Measurements from ENCODE around the gene BOLA1.
"Not testable (repeated sequence)": the region's sequence is repeated elsewhere in the genome, so short reads cannot be mapped to it uniquely, and the experiment has no call there.

The BOLA1 gene

GRCh38 chr1:149886396-149887195 lies 12.8 kb upstream of the BOLA1 start:
- peak; percentile 37 to 99 (median 90) for DNase-seq

DNA sequence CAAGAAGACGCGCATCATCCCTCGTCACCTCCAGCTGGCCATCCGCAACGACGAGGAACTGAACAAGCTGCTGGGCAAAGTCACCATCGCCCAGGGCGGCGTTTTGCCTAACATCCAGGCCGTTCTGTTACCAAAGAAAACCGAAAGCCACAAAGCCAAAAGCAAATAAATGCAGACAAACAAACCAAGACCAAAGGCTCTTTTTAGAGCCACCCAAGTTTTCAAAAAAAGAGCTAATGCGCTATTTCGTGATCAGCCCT lies 12.2 kb upstream of the BOLA1 start:
- not testable (repeated sequence) for DNase-seq

GRCh38 chr1:149887456-149888246 lies 11.7 kb upstream of the BOLA1 start:
- peak; percentile 32 to 98 (median 82) for DNase-seq

DNA sequence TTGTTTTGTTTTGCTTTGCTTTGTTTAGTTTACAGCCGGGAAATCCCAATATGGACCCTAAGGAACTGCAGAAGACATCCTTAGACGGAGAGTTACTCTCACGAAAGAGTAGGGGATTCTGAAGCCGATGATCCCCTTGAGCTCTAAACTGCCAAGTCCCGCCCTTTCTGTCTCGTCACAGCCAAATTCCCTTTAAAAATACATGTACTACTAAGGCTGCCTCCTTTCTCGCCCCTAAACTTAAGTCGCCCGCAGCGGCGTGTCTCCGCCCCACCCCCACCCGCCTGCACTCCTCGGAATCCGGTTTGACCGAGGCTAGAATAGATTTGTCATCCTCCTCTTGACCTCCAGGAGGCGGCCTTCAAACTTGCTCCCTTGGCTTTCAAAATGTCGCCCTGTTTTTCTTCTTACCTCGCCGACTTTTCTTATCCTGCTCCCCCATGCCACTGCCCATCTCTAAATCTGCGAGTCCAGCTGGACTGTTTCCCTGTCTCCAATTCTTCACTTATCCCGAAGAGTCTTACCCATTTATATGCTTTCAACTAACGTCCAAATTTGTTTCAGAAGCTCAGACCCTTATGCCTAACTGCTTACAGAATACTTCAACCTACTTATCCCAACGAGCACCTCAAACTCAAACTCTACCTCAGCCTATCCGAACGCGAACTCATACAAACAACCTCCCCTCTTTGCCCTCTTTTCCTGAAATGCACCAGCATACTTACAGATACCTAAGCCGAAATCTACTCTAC lies 10.9 kb upstream of the BOLA1 start:
- peak in 54 of 56 donors; percentile 9 to 91 (median 67) for DNase-seq

- DNase-seq, result peak in 8 of 56 donors; percentile 13 to 42 (median 20)
Observed at GRCh38 chr1:149888999-149889289, 10.4 kb upstream of the BOLA1 start.

GRCh38 chr1:149896575-149896974 lies 2.8 kb upstream of the BOLA1 start:
- no peak for DNase-seq

DNA sequence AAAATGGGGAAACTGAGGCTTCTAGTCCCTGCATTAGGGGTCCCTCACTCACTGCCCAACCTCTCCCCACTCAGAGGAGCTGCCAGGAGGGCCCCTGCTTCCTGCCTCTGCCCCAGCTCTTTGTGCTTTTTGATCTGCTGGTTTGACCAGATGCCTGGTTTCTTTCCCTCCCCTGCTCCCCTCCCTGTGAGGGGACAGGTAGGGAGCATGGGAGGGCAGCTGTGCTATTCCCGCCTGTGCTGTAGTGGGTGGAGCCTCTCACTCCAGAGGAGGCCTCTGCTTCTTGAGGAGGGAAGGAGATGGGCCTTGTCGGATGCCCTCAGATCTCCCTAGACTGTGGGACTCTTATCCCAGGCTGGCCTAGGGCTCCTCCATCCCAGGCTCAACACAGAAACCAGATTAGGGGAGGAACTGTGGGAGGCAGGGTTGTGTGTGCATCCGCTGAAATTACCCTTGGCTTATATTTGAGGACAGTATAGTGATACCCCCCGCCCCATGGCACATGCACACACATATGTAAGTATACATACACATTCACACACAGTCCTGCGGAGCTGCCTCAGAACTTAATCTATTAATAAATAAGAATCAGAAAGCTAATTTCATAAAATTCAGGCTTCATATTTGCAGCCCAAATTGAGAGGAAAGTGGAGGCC lies 4.6 kb downstream of the BOLA1 start:
- DNase-seq, result no peak

DNA sequence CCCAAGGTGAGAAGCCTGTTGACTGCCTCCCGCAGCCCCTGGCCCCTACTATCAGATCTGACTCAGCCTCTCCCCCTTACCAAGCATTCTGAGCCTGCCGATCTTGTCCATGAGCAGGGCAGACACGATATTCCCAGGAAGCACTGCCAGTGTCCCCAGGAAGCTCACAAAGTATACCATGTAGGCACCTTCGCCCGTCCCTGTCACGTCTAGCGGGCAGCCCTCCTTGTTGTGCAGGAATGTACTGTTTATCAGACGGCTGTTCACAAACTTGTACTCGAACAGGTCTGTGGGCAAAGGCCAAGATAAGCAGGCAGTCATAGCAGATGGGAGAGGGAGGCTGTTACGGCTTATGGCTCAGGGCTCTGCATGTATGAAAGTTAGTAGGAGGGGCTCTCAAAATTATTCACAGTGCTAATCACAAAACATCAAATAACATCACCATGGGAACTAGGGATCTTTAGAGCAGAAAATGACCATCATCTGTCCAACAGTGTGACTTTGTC lies 7.3 kb downstream of the BOLA1 start:
- DNase-seq, result no peak

DNA sequence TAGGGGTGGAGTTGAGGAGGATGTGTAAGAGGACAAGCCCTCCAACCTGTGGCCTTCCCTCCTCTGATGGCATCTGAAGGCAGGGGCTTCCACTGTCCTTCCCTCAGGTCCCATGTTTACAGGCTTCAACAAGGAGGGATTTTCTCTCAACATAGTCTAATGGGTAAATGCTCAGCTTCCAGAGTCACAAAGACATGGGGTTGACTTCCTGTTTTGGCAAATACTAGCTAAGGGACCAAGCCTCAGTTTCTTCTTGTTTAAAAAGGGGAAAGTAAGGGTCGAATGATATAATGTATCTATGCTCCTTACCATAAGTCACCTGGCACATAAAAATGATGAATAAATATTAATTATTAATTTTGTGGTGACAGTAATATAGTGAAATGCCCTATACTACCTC lies 15.2 kb downstream of the BOLA1 start:
- DNase-seq, result no peak

DNA sequence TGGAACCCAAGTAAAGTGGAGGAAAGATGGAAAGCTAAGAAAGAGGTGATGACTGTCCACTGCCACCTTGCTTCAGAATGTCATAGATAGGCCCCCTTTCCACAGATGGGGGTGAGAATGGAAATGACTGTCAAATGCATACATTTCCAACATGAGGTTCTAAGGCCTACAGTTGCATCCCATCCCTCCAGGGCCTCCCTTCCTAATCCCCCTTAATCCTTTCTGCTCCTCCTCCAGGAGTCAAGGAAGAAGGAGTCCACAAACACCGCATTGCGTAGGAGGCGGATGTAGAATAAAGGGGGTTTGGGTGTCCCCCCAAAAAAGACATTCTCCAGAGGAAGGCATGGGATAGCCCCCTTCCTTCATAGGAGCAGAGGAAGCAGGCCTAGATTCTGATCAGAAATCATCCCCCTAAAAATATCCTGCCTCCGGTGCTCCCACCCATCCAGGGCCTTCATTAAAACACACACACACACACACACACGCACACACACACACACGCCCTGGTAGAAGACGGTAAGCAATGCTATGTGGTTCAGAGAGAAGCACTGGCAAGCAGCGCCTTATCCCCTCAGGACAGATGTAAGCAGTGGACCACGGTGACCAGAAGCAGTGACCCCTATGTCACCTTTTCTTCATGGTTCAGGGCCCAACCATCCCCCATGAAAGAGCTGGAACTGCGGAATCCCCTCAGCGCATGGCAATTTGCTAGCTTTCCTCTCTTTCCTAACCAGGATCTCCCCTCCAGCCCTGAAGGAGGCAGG lies 16.2 kb downstream of the BOLA1 start:
- DNase-seq, result peak in 3 of 56 donors; percentile 5 to 14 (median 12)

- peak in 1 of 56 donors; percentile 29 for DNase-seq
Observed at GRCh38 chr1:149916193-149916897, 17.0 kb downstream of the BOLA1 start.

DNA sequence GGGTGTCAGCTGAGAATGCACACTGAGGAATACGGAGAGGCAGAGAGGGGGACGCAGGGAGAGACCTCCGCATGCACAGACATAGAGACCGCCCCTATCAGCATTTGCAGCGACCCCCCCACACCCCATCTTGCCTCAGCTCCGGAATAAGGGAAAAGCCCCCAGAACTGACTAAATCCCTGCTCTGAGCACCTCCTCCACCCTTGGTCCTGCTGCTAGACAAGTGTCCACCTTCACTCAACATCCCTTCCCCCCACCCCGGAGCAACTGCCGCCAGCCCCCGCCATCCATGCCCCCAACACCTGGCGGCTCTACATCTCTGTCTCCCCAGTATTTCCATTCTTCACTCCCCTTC lies 17.5 kb downstream of the BOLA1 start:
- peak in 1 of 56 donors; percentile 3 for DNase-seq

DNA sequence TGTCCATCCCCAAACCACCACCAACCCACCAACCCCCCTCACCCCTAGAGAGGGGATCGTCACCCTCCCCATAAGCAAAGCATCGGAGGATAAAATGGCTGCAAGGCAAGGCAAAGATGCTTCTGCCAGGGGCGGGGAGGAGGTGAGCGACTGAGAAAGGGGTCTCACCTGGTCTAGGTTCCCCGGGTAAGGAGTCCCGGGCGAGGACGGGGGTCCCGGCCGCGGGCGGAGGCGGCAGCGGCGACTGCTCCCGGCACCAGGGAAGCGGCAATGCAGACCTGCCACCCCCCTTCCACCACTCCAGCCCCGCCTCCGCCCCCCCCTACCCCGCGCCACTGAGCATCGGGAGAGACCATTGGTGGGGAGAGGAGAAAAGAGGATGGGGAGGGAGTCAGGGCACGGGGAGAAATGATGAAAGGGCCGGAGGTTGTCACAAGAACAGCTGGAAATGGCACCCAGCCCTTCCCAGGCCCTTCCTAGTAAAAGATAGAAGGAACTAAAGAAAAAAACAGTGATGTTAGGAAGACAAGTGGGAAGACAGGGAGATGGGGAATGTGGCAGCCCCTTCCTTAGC lies 18.3 kb downstream of the BOLA1 start, which contains the start of gene SV2A:
SV2A (minus strand) TSS at position 274 of the 574 bp plus-strand sequence. CDS start 4,004 bp downstream, outside the sequence.
- peak in 53 of 56 donors; percentile 16 to 83 (median 61) for DNase-seq

DNA sequence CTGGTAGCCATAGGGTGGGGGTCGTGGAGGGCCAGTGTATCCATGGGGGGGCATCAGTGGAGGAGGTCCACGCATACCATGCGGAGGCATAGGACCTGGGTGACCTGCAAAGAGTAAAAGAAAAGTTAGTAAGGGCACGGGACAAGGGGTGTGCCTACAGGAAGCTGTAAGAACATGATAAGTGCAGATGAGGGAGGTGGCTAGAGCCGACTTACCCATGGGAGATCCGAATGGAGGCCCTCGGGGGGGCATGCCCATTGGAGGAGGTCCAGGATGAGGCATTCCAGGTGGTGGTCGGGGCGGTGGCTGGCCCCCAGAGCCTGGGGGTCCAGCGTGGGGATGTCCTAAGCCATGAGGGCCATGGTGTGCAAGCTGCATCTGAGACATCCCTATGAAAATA lies 24.3 kb downstream of the BOLA1 start:
- no peak for DNase-seq

DNA sequence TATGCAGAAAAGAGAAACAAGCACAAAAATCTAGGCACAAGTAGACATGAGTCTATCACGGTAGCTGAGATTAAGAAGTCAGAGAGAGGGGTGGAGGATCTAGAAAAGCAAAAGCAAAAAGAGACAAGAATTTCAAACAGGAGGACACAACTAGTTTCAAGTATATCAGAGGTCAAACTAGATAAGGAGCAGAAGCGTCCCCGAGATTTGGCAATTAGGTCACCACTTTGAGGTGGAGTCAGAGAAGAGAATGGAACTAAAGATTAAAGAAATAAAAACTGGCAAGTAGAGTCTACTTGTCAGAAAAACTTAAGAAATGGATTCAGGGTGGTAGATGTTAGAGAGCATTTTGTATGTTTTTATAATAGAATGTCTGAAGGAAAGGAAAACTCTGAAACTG lies 26.0 kb downstream of the BOLA1 start:
- DNase-seq, result no peak

GRCh38 chr1:149925751-149926150 lies 26.4 kb downstream of the BOLA1 start:
- DNase-seq, result no peak

DNA sequence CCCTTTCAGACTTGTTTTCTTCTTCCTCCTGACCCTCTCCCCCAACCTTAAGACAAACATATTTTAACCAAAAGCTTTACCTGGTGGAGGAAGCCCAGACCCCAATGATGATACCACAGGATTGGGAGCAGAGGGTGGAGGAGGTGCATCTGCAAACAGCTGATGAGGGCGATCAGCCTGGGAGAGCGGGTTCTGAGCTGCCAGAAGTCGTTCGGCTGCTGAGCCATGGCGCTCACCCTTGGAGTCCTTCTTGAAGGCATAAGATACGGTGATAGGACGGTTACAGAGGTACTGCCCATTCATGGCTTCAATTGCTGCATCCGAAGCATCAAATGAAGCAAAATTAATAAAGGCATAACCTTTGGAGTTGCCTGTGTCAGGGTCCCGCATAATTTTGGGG lies 26.9 kb downstream of the BOLA1 start:
- DNase-seq, result no peak

DNA sequence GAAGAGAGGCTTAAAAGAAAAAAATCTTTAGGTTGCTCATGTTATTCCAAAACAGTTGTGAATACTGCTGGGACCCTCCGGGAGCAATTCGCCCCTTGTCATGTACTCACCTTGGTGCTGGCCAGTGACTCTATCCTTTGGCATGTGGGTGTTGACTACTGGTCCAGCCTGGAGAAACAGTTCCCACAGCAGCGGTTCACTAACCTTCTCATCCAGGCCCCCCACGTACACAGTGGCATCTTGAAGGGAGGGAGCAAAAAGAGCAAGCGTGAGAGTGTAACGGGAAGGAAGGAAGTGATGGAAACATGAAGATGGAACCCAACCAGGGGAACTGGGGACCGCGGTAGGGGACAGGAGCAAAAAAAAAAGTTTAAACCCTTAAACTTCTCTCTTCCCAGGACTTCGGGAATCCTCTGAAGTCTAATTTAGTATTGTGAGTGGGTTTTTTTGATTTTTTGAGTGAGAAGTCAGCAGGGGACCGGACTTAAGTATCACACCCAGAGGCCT lies 27.7 kb downstream of the BOLA1 start:
- no peak for DNase-seq

Data from nucleus accumbens (tissue), 56 donors.